GM19372 (cell line): ENCODE data around the gene MYH10.
"Not testable (repeated sequence)": the region's sequence is repeated elsewhere in the genome, so short reads cannot be mapped to it uniquely, and the experiment has no call there.

Source experiments
- ATAC-seq: cut with Tn5 transposase; IDR thresholded peaks from one replicate; pipeline ENCODE4 v1.9.1; 2021; ENCODE audit warnings: mild to moderate bottlenecking, low read depth, moderate library complexity; ENCODE audit not compliant: unreplicated experiment

MYH10 gene

DNA sequence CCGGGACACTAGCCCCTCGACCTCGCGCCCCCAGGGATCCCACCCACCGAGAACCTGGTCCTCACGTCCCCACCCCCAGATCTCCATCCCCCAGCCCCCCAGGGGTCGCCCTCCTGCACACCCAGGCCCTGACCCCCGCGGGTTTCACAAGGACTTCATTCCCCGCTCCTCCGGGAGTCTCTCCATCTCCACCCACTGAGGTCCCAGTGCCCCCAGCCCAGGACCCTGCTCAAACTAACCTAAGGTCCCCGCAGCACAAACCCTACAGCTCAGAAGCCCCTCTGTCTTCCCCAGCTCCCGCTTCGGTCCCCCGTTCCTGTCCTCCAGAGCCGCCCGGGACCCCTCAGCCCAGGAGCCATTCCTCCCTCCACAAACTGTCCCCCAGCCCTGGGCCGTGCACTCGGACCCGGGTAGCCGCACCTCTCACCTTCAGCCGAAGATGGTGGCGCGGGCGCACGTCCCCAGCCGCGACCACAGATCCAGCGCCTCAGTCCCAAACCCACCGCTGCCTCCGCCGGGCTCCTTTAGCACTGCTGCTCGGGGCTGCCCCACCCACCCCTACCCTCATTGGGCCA, at the start of gene MYH10:
TSS of gene MYH10 (minus strand) at position 499 of the 575 bp plus-strand sequence. CDS start 7,479 bp downstream, outside the sequence.
- ATAC-seq: no peak

DNA sequence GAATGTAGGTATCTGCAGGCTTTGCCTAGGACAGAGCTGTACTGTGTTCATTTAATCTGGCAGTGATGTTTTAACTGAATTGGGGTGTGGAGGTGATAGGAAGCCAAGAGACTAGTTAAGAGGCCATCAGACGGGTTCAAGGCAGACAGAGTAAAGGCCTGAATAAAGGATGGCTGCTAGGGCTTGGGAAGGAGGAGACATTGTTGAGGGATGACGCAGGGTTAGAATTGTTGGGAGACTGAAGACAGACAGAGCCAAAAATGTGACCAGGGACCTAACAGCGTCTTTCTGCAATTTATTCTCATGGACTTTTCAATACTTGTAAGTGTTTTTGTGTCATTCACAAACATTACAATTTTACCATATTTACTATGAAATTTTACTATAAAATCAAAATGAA, 48.6 kb upstream of the MYH10 start:
- ATAC-seq: no peak

DNA sequence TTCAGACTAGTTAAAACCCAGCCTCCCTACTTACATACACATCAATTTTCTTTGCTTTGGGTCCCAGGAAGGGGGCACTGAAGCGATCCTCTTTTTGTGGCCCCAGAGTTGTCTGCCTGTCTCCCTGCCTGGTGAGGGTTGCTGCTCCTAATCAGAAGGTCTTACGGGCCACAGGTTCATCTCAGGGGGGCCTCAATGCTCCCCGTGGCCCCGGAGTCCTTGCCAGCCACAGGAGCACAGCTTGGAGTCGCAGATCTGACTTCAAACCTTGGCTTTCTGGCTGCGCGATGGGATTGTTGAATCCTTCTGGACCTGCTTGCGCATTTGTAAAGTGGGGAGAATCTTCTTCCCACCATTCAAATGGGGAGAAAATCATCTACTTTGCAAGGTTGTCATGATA, 44.8 kb upstream of the MYH10 start:
- ATAC-seq: no peak

DNA sequence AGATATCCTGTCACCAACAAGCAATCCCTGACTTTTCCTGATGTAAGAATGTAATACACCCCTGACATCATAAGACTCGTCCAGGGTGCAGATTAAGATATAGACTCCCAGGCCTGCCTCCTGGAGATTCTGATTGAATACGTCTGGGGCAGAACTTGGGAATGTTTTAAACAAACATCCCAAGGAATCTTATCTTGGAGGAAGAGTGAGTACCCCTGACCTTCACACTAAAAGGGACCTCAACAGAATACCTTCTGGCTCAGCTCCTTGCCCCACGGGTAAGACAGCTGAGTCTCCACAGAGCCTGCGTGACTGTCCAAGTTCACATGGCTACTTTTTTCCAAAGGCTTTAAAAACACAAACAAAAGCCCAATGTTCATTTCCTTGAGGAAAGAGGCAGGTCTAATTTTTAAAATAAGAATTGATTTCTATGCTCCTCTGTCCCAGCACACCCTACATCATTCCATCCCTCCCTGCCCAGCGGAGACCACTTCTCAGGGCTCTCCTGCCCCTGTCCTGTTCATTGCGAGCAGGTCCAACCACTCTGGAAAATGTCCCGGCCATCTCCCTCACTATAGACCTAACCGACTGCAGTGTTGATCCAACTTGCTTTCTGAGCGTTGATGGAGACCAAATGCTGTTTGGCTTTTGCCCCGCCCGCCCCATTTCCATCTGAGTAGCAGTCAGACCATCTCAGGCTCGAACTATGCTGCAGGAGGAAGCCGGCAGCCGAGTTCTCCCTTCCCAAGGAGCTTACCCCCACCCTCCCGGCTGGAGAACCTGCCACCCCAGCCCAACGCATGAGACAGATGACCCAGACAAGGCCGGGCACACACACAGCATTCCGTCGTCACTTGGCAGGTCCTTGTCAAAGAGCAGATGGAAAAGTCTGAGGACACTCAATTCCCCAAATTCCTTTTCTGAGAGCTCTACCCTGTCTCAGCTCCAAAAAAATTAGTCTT, 44.1 kb upstream of the MYH10 start:
- no peak for ATAC-seq

DNA sequence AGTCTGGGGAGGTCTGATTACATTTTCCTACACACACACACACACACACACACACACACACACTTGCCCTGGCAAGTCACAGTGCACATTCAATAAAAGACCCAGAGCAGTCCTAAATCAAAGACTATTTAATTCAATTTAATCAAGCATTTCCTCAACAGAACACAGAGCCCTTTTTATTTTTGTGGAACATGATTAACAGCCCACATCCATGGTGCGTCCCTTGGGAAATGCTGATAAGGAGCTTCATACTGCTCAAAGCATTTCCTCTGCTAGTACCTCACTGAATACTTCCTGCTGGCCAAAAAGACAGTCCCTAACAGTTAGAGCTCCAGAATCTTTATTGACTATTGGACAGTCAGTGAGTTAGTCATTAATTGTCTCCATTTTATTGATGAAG, 43.1 kb upstream of the MYH10 start:
- ATAC-seq: no peak

DNA sequence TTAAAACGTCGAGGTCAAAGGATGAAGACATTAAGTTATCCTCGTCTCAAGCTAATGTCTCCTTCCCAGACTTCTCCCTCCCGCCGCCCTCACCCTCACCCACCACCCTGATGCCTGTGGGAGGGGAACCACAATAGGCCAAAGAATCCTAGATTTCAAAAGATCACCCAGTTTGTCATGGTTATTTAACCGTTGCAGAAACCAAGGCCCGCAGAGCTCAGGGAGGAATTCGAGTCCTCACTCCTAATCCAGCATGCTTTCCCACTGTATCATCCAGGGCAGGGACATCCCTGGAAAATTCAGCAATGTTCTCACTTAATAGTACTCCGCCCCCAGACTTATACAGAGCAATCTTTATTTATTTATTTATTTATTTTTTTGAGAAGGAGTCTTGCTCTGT, 41.8 kb upstream of the MYH10 start:
- no peak for ATAC-seq

DNA sequence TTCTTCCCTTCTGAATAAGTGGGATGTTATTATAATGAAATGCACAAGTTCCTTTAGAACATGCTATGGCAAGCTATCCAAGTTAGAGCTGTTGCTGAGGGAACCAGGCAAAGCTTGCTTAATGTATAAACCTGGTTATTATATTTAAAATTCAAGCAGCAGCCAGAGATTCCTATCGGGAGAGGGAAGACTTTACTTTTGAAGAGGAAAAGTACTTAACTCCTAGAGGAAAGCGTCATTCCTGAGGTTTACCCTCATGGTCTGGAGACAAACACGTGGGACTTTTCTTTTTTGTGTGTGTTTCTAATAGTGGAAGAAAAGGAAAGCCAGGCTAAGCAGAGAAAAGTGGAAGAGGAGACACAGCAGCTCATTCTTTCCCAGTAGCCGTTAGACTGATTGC, 39.9 kb upstream of the MYH10 start:
- no peak for ATAC-seq

DNA sequence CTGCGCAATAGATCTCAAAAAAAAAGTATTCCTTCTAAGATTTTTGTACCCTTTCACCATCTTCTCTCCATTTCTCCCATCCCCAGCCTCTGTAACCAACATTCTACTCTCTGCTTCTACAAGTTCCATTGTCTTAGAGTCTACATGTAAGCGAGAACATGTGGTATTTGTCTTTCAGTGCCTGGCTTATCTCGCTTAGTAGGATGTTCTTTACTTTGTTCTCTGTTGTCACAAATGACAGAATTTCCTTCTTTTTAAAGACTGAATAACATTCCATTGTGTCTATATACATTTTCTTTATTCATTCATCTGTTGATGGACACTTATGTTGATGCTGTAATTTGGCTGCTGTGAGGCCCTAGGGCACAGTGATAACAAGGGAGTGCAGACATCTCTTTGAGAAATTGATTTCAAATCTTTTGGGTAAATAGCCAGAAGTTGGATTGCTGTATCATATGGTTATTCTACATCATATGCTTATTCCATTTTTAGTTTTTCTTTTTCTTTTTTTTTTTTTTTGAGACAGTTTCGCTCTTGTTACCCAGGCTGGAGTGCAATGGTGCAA, 37.7 kb upstream of the MYH10 start:
- ATAC-seq: no peak

DNA sequence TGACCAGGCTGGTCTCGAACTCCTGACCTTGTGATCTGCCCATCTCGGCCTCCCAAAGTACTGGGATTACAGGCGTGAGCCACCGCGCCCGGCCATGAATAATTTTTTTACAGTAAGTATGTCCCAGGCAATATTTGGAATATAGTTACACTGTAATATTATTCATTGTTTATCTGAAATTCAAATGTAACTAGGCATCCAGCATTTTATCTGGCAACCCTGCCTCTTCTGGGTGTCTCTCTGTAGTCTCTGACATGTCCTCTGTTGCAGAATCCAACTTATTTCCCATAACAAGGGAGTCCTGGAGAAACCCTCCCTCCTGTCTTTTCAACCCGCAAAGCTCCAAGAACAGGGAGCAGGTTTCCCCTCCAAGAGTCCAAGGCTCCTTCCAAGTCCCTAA, 36.9 kb upstream of the MYH10 start:
- ATAC-seq: no peak

DNA sequence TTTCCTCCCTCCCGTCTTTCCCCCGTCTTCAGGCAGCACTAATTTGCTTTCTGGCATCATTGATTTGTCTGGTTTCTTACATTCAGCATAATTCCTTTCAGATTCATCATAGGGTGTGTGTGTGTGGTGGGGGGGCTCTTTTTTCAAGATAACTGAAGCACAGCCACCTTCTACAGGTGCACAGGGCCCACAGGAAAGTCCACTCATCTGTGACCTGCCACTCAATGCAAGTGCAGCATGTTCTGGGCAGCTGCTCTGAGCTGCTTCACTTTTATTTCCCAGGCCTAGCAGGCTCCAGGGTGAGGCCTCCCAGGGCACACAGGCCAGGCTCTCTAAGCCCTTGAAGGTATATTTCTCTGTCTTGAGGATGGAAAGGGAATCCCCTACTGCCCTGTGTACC, 35.2 kb upstream of the MYH10 start:
- ATAC-seq: no peak

DNA sequence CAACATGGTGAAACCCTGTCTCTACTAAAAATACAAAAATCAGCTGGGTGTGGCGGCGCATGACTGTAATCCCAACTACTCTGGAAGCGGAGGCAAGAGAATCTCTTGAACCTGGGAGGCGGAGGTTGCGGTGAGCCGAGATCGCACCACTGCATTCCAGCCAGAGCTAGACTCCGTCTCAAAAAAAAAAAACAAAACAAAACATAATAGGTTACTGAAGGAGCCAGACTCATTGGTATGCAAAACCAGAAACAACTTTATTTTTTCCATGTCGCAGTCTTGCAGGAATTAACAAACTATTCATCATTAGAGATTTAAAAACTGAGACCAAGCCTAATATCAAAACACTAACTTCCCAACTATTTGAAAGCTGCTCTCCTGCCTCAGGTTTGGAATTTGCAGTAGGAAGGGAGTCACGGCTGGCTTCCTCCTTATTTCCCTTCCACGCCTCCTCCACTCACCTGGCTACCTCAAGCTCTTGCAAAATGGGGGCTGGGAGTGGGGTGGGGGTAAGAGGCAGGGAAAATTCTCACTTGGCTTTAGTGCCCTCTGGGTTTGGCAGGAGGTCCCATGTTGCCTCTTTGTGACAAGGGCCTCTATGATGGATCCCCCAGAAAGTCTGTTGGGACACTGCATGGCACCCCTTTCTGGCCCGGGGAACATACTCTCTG, 34.1 kb upstream of the MYH10 start:
- no peak for ATAC-seq

DNA sequence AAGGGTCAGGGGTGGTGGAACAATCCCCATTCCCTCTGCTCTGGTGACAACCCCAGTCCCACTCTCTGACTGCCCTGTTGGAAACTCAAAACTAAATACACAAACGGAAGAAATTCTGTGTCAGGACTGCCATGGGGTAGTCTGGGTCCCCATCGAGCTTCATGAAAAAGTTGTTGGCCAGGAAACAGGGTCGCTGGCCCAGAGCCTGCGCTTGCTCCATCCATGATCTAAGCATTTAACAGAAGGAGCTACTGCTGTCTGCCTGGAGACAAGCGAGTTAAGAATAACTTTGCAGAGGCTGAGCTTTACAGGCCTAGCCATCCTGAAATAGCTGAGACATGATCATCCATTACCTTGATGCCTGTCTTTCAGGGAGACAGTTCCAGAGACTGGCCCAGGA, 32.4 kb upstream of the MYH10 start:
- no peak for ATAC-seq

DNA sequence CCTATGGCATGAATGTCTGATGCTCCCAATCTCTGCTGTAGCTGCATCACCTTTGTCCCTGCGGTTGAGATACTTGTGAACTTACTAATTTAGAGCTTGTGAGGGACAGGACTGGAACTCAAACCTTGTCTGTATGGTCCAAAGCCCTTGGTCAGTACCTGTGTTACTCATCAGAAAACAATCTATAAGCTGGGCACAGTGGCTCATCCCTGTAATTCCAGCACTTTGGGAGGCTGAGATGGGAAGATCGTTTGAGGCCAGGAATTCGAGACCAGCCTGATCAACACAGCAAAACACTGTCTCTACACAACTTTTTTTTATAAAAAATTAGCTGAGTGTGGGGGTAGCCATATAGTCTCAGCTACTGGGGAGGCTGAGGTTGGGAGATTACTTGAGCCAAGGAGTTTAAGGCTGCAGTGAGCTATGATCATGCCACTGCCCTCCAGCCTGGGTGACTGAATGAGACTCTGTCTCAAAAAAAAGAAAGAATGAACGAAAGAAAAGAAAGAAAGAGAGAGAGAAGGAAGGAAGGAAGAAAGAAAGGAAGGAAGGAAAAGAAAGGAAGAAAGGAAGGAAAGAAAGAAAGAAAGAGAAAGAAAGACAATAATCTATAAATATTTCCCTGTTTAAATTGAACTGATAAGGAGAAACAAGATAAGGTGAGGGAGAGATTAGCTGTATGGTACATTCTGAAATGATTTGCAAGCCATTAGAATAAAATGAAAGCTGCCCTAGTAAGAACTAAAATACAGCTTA, 31.7 kb upstream of the MYH10 start:
- ATAC-seq: no peak

DNA sequence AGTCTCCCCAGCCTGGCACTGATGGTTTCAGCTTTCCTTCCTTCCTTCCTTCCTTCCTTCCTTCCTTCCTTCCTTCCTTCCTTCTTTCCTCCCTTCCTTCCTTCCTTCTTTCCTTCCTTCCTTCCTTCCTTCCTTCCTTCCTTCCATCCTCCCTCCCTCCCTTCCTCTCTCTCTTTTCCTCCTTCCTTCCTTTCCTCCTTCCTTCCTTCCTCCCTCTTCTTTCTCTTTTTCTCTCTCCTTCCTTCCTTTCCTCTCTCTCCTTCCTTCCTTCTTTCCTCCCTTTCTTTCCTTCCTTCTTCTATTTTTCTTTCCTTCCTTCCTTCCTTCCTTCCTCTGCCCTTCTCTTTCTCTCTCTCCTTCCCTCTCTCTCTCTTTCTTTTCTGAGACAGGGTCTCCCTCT, 30.2 kb upstream of the MYH10 start:
- ATAC-seq: not testable (repeated sequence)

DNA sequence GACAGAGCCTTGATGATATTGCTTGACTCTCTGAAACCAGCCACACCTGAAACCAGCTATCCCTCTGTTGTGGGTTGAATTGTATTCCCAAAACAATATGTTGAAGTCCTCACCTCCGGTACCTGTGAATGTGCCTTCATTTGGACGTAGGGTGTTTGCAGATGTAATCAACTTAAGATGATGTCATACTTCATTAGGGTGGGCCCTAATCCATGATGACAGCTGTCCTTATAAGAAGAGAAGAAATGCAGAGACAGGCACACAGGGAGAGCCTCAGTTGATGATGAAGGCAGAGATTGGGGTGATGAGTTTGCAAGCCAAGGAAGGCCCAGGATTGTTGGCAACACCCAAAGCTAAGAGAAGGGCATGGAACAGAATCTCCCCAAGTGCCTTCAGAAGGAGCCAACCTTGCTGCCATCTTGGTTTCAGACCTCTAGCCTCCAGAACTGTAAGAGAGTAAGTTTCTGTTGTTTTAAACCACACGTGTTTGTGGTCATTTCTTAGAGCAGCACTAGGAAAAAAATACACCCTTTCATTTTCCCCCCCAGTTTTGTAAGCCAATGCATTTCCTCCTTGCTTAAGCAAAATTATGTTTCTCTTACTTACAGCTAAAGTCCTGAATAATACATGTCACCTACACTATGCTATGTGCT, 29.4 kb upstream of the MYH10 start:
- no peak for ATAC-seq

DNA sequence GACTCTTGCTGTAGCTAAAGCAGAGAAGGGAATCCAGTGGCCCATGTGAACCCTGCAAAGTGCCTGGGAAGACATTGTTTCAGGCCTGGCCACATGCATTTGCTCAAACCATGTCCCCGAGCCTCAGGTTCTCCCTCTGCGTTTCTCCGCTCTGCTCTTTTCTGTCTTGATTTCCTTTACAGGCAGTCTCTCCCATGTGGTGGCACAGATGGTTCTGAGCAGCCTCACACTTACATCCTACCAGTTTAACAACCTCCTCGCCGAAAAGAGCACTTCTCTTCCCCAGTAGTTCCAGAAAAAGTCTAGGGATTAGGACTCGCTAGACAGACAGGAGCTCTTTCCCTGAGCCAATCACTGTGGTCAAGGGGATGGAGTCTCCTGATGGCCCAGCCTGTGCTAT, 28.3 kb upstream of the MYH10 start:
- no peak for ATAC-seq

DNA sequence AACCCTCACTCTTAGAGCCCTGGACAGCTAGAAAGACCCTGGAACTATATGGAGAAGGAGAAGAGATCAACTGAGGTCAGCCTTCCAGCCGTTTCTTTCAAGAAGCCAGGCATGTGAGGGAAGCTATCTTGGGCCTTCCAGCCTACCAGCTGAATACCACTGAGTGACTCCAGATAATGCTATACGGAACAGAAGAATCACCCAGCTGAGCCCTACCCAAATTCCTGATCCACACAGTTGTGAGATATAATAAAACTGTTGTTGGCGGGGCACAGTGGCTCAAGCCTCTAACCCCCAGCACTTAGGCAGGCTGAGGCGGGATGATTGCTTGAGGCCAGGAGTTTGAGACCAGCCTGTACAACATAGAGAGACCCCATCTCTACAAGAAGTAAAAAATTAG, 26.2 kb upstream of the MYH10 start:
- ATAC-seq: no peak

DNA sequence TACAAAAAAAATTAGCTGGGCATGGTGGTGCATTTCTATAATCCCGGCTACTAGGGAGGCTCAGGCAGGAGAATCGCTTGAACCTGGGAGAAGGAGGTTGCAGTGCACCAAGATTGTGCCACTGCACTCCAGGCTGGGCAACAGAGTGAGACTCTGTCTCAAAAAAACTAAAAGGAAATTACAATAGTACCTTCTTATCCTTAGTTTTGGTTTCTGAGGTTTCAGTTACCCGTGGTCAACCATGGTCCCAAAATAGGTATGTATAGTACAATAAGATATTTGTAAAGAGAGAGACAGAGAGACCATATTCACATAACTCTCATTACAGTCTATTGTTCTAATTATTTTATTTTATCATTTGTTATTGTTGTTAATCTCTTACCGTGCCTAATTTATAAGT, 24.3 kb upstream of the MYH10 start:
- ATAC-seq: no peak

DNA sequence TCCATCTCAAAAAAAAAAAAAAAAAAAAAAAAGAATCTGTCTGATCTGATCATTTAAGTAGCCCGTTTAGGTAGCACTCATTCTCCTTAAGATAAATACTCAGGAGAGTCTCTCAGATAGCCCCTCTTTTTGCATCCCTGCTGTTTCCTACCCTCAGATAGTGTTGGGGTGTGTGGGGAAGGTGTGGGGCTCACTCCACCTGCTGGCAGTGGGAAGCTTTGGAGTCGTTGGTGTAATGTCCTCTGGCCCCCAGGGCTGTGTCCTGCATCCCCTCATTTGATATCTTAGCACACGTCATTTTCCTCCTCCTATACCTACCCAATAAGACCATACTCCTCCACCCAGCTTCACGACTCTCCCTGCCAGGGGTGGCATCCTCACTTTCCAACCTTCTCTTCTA, 20.5 kb upstream of the MYH10 start:
- no peak for ATAC-seq

DNA sequence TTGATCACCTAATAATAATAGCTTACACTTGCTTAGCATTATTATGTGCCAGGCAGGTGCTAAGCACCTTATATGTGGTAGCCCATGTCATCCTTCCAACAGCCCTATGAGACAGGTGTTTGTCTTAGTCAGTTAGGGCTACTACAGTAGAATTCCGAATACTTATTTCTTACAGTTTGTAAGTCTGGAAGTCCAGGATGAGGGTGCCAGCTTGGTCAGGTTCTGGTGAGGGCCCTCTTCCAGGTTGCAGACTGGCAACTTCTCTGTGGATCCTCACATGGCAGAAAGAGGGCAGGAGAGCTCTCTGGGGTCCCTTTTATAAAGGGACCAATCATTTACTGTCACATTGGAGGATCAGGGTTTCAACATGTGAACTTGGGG, 19.6 kb upstream of the MYH10 start:
- no peak for ATAC-seq
